GM19351 (cell line): ENCODE results near the gene SESN2.

Experiments used
- ATAC-seq: cut with Tn5 transposase; IDR thresholded peaks from one replicate; pipeline ENCODE4 v1.9.1; 2021; ENCODE audit warnings: mild to moderate bottlenecking, moderate library complexity; ENCODE audit not compliant: unreplicated experiment

The SESN2 gene

GRCh38 chr1:28282426-28283407, 23.4 kb downstream of the SESN2 start:
- ATAC-seq, result no peak

GRCh38 chr1:28286111-28286510, 26.8 kb downstream of the SESN2 start:
- no peak for ATAC-seq

- ATAC-seq, result no peak
Observed at GRCh38 chr1:28288487-28288886, 29.2 kb downstream of the SESN2 start.

- no peak for ATAC-seq
Observed at GRCh38 chr1:28290851-28291250, 31.5 kb downstream of the SESN2 start.

GRCh38 chr1:28291711-28292110, 32.4 kb downstream of the SESN2 start:
- no peak for ATAC-seq

GRCh38 chr1:28295936-28296335, 36.6 kb downstream of the SESN2 start:
- ATAC-seq, result no peak

- no peak for ATAC-seq
Observed at GRCh38 chr1:28296401-28297261, 37.3 kb downstream of the SESN2 start.

GRCh38 chr1:28297826-28298225, 38.5 kb downstream of the SESN2 start:
- ATAC-seq, result no peak

GRCh38 chr1:28298438-28298837, 39.1 kb downstream of the SESN2 start:
- no peak for ATAC-seq

GRCh38 chr1:28301368-28302174, 42.3 kb downstream of the SESN2 start:
- no peak for ATAC-seq

GRCh38 chr1:28302247-28302646, 42.9 kb downstream of the SESN2 start:
- ATAC-seq, result no peak

GRCh38 chr1:28306301-28306949, 47.1 kb downstream of the SESN2 start:
- no peak for ATAC-seq

GRCh38 chr1:28308750-28309149, 49.4 kb downstream of the SESN2 start:
- no peak for ATAC-seq

GRCh38 chr1:28309702-28310101, 50.4 kb downstream of the SESN2 start:
- no peak for ATAC-seq

- ATAC-seq, result no peak
Observed at GRCh38 chr1:28313702-28314546, 54.6 kb downstream of the SESN2 start.

- ATAC-seq, result no peak
Observed at GRCh38 chr1:28314547-28314941, 55.2 kb downstream of the SESN2 start.

- no peak for ATAC-seq
Observed at GRCh38 chr1:28317014-28317413, 57.7 kb downstream of the SESN2 start.

- no peak for ATAC-seq
Observed at GRCh38 chr1:28322194-28322593, 62.9 kb downstream of the SESN2 start.

- no peak for ATAC-seq
Observed at GRCh38 chr1:28323720-28324119, 64.4 kb downstream of the SESN2 start.
